ENCODE results near the gene CACNA2D3.

Gene CACNA2D3

GRCh38 chr3:54527953-54528352, 405.6 kb downstream of the CACNA2D3 start:
- Histone ChIP-seq H3K4me3 (ENCODE audit: low read length) (no peak overlapping the region), H3K4me1 (ENCODE audit: insufficient read depth, low read length) (no peaks in the 10 kb centered on the region), H3K27me3 (ENCODE audit: insufficient read depth, low read length) (no peaks in the 10 kb centered on the region), H3K9me3 (ENCODE audit: low read length) (no peaks in the 10 kb centered on the region), H3K36me3 (ENCODE audit: insufficient read depth, low read length) (no peaks in the 10 kb centered on the region), H2AFZ (ENCODE audit: low read depth, low read length) (no peak overlapping the region)

- H3K9me3 ChIP-seq (ENCODE audit: low read length), result no peaks in the 10 kb centered on the region
- H2AFZ ChIP-seq (ENCODE audit: low read depth, low read length), result no peak overlapping the region
- no peaks in the 10 kb centered on the region for H3K27me3 ChIP-seq (ENCODE audit: insufficient read depth, low read length)
Observed at GRCh38 chr3:54528668-54529067, 406.3 kb downstream of the CACNA2D3 start.

GRCh38 chr3:54530091-54530490, 407.7 kb downstream of the CACNA2D3 start:
- H3K36me3 ChIP-seq (ENCODE audit: insufficient read depth, low read length), result no peaks in the 10 kb centered on the region
- H3K4me1 ChIP-seq (ENCODE audit: insufficient read depth, low read length), result no peaks in the 10 kb centered on the region
- no peak overlapping the region for H2AFZ ChIP-seq (ENCODE audit: low read depth, low read length)
- no peaks in the 10 kb centered on the region for H3K27me3 ChIP-seq (ENCODE audit: insufficient read depth, low read length)
- no peaks in the 10 kb centered on the region for H3K9me3 ChIP-seq (ENCODE audit: low read length)
- H3K4me3 ChIP-seq (ENCODE audit: low read length), result no peak overlapping the region

More at GRCh38 chr3:54528668-54529067, 406.3 kb downstream of the CACNA2D3 start:
- H3K36me3 ChIP-seq (ENCODE audit: insufficient read depth, low read length), result no peaks in the 10 kb centered on the region
- H3K4me3 ChIP-seq (ENCODE audit: low read length), result no peak overlapping the region
- H3K4me1 ChIP-seq (ENCODE audit: insufficient read depth, low read length), result no peaks in the 10 kb centered on the region

DNA sequence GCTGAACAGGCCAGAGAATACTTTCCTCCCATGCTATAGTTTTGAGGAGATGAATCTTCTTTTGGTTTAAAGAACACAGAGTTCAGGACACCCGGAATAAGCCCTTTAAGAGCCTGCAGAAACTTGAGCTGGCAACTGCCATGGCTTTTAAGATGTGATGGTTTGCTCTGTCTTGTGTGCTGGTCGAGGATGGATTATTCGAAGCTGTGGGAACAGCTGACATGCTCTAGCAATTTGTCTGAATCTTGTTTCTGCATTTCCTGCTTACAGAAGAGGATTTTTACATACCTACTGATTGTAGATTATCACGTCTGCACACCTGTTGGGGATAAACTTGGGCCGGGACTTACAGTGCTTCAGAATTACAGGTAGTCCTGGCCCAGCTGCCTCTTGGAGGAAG, 408.6 kb downstream of the CACNA2D3 start:
- Histone ChIP-seq H3K36me3 (ENCODE audit: insufficient read depth, low read length) (no peaks in the 10 kb centered on the region), H3K27me3 (ENCODE audit: insufficient read depth, low read length) (no peaks in the 10 kb centered on the region), H2AFZ (ENCODE audit: low read depth, low read length) (no peak overlapping the region)

GRCh38 chr3:54531741-54532140, 409.4 kb downstream of the CACNA2D3 start:
- Histone ChIP-seq H3K27me3 (ENCODE audit: insufficient read depth, low read length) (no peaks in the 10 kb centered on the region), H3K4me1 (ENCODE audit: insufficient read depth, low read length) (no peaks in the 10 kb centered on the region), H3K9me3 (ENCODE audit: low read length) (no peaks in the 10 kb centered on the region)

More for the DNA sequence above, 408.6 kb downstream of the CACNA2D3 start:
- Histone ChIP-seq H3K4me3 (ENCODE audit: low read length) (no peak overlapping the region), H3K4me1 (ENCODE audit: insufficient read depth, low read length) (no peaks in the 10 kb centered on the region), H3K9me3 (ENCODE audit: low read length) (no peaks in the 10 kb centered on the region)

DNA sequence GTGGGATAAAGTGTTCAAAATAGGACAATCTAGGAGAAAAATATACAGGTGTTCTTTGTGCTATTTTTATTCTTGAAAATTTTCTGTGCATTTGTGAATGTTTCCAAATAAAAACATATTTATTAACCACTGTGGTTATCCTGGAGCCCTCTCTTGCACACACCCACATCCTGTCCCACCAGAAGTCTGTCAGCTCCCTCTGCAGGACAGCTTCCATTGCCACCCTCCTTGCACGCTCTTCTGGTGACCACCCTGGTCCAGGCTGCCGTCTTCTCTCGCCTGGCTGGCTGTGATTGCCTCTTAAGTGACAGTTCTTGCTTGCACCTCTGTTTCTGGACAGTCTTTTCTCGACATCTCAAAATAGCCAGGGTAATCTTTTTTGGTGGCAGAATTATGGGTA, 411.5 kb downstream of the CACNA2D3 start:
- no peak overlapping the region for H3K4me3 ChIP-seq (ENCODE audit: low read length)
- no peaks in the 10 kb centered on the region for H3K27me3 ChIP-seq (ENCODE audit: insufficient read depth, low read length)
- no peaks in the 10 kb centered on the region for H3K9me3 ChIP-seq (ENCODE audit: low read length)
- H2AFZ ChIP-seq (ENCODE audit: low read depth, low read length), result no peak overlapping the region
- no peaks in the 10 kb centered on the region for H3K36me3 ChIP-seq (ENCODE audit: insufficient read depth, low read length)
- no peaks in the 10 kb centered on the region for H3K4me1 ChIP-seq (ENCODE audit: insufficient read depth, low read length)

More at GRCh38 chr3:54531741-54532140, 409.4 kb downstream of the CACNA2D3 start:
- Histone ChIP-seq H2AFZ (ENCODE audit: low read depth, low read length) (no peak overlapping the region), H3K36me3 (ENCODE audit: insufficient read depth, low read length) (no peaks in the 10 kb centered on the region), H3K4me3 (ENCODE audit: low read length) (no peak overlapping the region)

GRCh38 chr3:54535619-54536018, 413.3 kb downstream of the CACNA2D3 start:
- H3K9me3 ChIP-seq (ENCODE audit: low read length), result no peaks in the 10 kb centered on the region
- no peak overlapping the region for H3K4me3 ChIP-seq (ENCODE audit: low read length)
- H3K36me3 ChIP-seq (ENCODE audit: insufficient read depth, low read length), result no peaks in the 10 kb centered on the region
- no peaks in the 10 kb centered on the region for H3K4me1 ChIP-seq (ENCODE audit: insufficient read depth, low read length)
- no peaks in the 10 kb centered on the region for H3K27me3 ChIP-seq (ENCODE audit: insufficient read depth, low read length)
- H2AFZ ChIP-seq (ENCODE audit: low read depth, low read length), result no peak overlapping the region

GRCh38 chr3:54536450-54536849, 414.1 kb downstream of the CACNA2D3 start:
- no peak overlapping the region for H3K4me3 ChIP-seq (ENCODE audit: low read length)
- H3K27me3 ChIP-seq (ENCODE audit: insufficient read depth, low read length), result no peaks in the 10 kb centered on the region
- no peaks in the 10 kb centered on the region for H3K36me3 ChIP-seq (ENCODE audit: insufficient read depth, low read length)
- no peak overlapping the region for H2AFZ ChIP-seq (ENCODE audit: low read depth, low read length)
- no peaks in the 10 kb centered on the region for H3K4me1 ChIP-seq (ENCODE audit: insufficient read depth, low read length)
- no peaks in the 10 kb centered on the region for H3K9me3 ChIP-seq (ENCODE audit: low read length)

GRCh38 chr3:54537506-54537905, 415.2 kb downstream of the CACNA2D3 start:
- H3K4me3 ChIP-seq (ENCODE audit: low read length), result no peak overlapping the region
- no peaks in the 10 kb centered on the region for H3K36me3 ChIP-seq (ENCODE audit: insufficient read depth, low read length)
- H3K27me3 ChIP-seq (ENCODE audit: insufficient read depth, low read length), result no peaks in the 10 kb centered on the region
- H3K4me1 ChIP-seq (ENCODE audit: insufficient read depth, low read length), result no peaks in the 10 kb centered on the region
- H2AFZ ChIP-seq (ENCODE audit: low read depth, low read length), result no peak overlapping the region
- no peaks in the 10 kb centered on the region for H3K9me3 ChIP-seq (ENCODE audit: low read length)

DNA sequence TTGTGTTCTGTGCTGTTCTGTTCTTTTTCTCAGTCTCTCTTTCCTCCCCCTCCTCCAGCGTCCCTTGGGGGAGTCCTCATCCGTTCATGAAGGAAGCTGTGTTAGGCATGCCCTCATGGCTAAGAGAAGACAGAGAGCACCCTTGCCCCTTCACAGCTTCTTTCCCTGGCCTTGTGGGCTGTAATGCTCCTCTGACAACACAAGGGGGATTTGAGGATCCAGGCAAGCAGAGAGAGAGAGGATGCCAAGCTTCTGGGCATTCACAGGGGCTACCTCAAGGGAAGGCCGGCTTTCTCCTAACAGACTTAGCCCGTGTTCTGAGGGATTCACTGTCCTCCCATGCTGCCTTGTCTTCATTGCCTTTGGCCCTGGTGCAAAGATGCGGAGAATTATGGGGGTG, 416.0 kb downstream of the CACNA2D3 start:
- Histone ChIP-seq H3K9me3 (ENCODE audit: low read length) (no peaks in the 10 kb centered on the region), H3K4me1 (ENCODE audit: insufficient read depth, low read length) (no peaks in the 10 kb centered on the region), H2AFZ (ENCODE audit: low read depth, low read length) (no peak overlapping the region), H3K27me3 (ENCODE audit: insufficient read depth, low read length) (no peaks in the 10 kb centered on the region), H3K4me3 (ENCODE audit: low read length) (no peak overlapping the region), H3K36me3 (ENCODE audit: insufficient read depth, low read length) (no peaks in the 10 kb centered on the region)

- no peaks in the 10 kb centered on the region for H3K27me3 ChIP-seq (ENCODE audit: insufficient read depth, low read length)
- no peaks in the 10 kb centered on the region for H3K36me3 ChIP-seq (ENCODE audit: insufficient read depth, low read length)
- no peak overlapping the region for H2AFZ ChIP-seq (ENCODE audit: low read depth, low read length)
- no peak overlapping the region for H3K4me3 ChIP-seq (ENCODE audit: low read length)
- H3K9me3 ChIP-seq (ENCODE audit: low read length), result no peaks in the 10 kb centered on the region
- no peaks in the 10 kb centered on the region for H3K4me1 ChIP-seq (ENCODE audit: insufficient read depth, low read length)
Observed at GRCh38 chr3:54541369-54541768, 419.0 kb downstream of the CACNA2D3 start.

DNA sequence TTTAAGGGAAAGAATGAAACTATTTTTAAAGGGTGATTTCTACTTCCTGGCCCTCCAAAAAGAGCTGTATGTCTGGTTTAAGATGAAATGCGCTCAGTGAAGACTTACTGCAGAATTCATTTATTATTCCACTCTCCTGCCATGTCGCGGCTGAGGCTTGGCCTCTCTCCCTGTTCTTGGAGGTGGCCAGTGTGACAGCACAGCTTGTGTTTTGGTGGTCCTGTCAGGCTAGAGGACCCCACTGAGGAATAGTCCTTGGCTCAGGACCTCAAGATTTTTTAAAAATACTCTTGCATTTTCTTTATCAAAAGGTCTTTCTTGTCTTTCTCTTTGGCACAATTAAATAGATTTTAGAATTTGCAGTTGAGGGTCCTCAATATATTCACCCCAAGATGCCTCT, 421.1 kb downstream of the CACNA2D3 start:
- no peaks in the 10 kb centered on the region for H3K36me3 ChIP-seq (ENCODE audit: insufficient read depth, low read length)
- no peak overlapping the region for H2AFZ ChIP-seq (ENCODE audit: low read depth, low read length)
- no peaks in the 10 kb centered on the region for H3K4me1 ChIP-seq (ENCODE audit: insufficient read depth, low read length)
- H3K27me3 ChIP-seq (ENCODE audit: insufficient read depth, low read length), result no peaks in the 10 kb centered on the region
- H3K4me3 ChIP-seq (ENCODE audit: low read length), result no peak overlapping the region
- H3K9me3 ChIP-seq (ENCODE audit: low read length), result no peaks in the 10 kb centered on the region

- no peaks in the 10 kb centered on the region for H3K36me3 ChIP-seq (ENCODE audit: insufficient read depth, low read length)
- H2AFZ ChIP-seq (ENCODE audit: low read depth, low read length), result no peak overlapping the region
Observed at GRCh38 chr3:54547051-54547450, 424.7 kb downstream of the CACNA2D3 start.

GRCh38 chr3:54547846-54548245, 425.5 kb downstream of the CACNA2D3 start:
- no peaks in the 10 kb centered on the region for H3K9me3 ChIP-seq (ENCODE audit: low read length)
- H3K4me1 ChIP-seq (ENCODE audit: insufficient read depth, low read length), result no peaks in the 10 kb centered on the region
- no peaks in the 10 kb centered on the region for H3K27me3 ChIP-seq (ENCODE audit: insufficient read depth, low read length)
- no peaks in the 10 kb centered on the region for H3K36me3 ChIP-seq (ENCODE audit: insufficient read depth, low read length)
- H2AFZ ChIP-seq (ENCODE audit: low read depth, low read length), result no peak overlapping the region
- no peak overlapping the region for H3K4me3 ChIP-seq (ENCODE audit: low read length)

More at GRCh38 chr3:54547051-54547450, 424.7 kb downstream of the CACNA2D3 start:
- Histone ChIP-seq H3K27me3 (ENCODE audit: insufficient read depth, low read length) (no peaks in the 10 kb centered on the region), H3K4me1 (ENCODE audit: insufficient read depth, low read length) (no peaks in the 10 kb centered on the region), H3K9me3 (ENCODE audit: low read length) (no peaks in the 10 kb centered on the region), H3K4me3 (ENCODE audit: low read length) (no peak overlapping the region)
